Measurements from ENCODE around the gene PMCH.
"Not testable (repeated sequence)": the region's sequence is repeated elsewhere in the genome, so short reads cannot be mapped to it uniquely, and the experiment has no call there.

DNA sequence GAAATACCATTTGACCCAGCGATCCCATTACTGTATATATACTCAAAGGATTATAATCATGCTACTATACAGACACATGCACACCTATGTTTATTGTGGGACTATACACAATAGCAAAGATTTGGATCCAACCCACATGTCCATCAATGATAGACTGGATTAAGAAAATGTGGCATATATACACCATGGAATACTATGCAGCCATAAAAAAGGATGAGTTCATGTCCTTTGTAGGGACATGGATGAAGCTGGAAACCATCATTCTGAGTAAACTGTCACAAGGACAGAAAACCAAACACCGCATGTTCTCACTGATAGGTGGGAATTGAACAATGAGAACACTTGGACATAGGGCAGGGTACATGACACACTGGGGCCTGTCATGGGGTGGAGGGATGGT, 43.2 kb upstream of the PMCH start:
- TF ChIP-seq, protein P1, sequence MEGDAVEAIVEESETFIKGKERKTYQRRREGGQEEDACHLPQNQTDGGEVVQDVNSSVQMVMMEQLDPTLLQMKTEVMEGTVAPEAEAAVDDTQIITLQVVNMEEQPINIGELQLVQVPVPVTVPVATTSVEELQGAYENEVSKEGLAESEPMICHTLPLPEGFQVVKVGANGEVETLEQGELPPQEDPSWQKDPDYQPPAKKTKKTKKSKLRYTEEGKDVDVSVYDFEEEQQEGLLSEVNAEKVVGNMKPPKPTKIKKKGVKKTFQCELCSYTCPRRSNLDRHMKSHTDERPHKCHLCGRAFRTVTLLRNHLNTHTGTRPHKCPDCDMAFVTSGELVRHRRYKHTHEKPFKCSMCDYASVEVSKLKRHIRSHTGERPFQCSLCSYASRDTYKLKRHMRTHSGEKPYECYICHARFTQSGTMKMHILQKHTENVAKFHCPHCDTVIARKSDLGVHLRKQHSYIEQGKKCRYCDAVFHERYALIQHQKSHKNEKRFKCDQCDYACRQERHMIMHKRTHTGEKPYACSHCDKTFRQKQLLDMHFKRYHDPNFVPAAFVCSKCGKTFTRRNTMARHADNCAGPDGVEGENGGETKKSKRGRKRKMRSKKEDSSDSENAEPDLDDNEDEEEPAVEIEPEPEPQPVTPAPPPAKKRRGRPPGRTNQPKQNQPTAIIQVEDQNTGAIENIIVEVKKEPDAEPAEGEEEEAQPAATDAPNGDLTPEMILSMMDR (conservative IDR thresholded peaks at IDR 0.05), result not testable (repeated sequence)
- TF ChIP-seq EZH2 (IDR thresholded peaks at IDR 0.05; ENCODE audit: low read depth), result not testable (repeated sequence)
